Pancreas (tissue), 10 donors: ENCODE data around the gene SND1. TPM values are rescaled to one million over a fixed set of nuclear protein-coding genes. Genes with fewer than 3 reads are reported as not detected.
A peak's percentile ranks its signal among the peaks of the same experiment; 100 is the strongest.

Source experiments
- ATAC-seq, 4 donors: fragments of 200-7000 bp; cut with Tn5 transposase; one replicate each; pipeline versions ENCODE4 v1.8.0 to v1.9.1; 2020; ENCODE audit warnings: mild to moderate bottlenecking in 4 of 4, moderate library complexity in 4 of 4
- DNase-seq, 6 donors: peaks; one replicate each; pipeline ENCODE4 v3.0.0-alpha.2; 2020
- FAIRE-seq: peaks from 2 replicates; lab custom pipeline; 2012; peaks lifted over from hg19 to GRCh38; lab: Jason Lieb, UNC
- H3K27ac ChIP-seq, 4 donors: fragments of 200-600 bp; sonication (generic); 1 replicate in 3 of 4; 2 replicates in 1 of 4; pipeline versions ENCODE4 v1.5.0 to v1.8.0; 2020
- H3K27me3 ChIP-seq, 4 donors: fragments of 200-600 bp; one replicate each; pipeline ENCODE4 v1.8.0; 2021
- H3K36me3 ChIP-seq, 3 donors: fragments of 200-600 bp; sonication (generic) in 1 of 3; one replicate each; pipeline versions ENCODE4 v1.5.0 to v1.8.0; 2020 to 2021
- H3K4me1 ChIP-seq, 3 donors: fragments of 200-600 bp; one replicate each; pipeline ENCODE4 v1.8.0; 2021
- H3K4me3 ChIP-seq, 4 donors: fragments of 200-600 bp; sonication (generic) in 2 of 4; one replicate each; pipeline versions ENCODE4 v1.5.0 to v1.8.0; 2020 to 2021
- H3K9me3 ChIP-seq, 4 donors: fragments of 200-600 bp; one replicate each; pipeline ENCODE4 v1.8.0; 2021
- WGBS, 2 donors: extraction: QIAGEN DNeasy Blood & Tissue Kit; methylation state at CpG; one replicate each; pipeline ENCODE4 v1.1.7; 2013; 5-methylcytosine and 5-hydroxymethylcytosine counted together
- intact Hi-C, 3 donors: fragments of 100-400 bp; cut with DNase I; formaldehyde crosslinking; loops; one replicate each; pipeline versions ENCODE4 v1.11.1 to v1.14.2; 2022
- polyA plus RNA-seq, 2 donors: library from polyadenylated mRNA; stranded (reverse); fragments of 200-250 nt; gene quantifications; one replicate each; pipeline ENCODE4 v1.2.3, GENCODE V29; 2013
- total RNA-seq, 6 donors: library from RNA; stranded (reverse); fragmentation: NEBNext Ultra II Directional in 4 of 6; extraction: Animal tissue kit (Norgen Biotek cat#: 25700) in 4 of 6; gene quantifications; one replicate each; pipeline versions ENCODE4 v1.2.1 to v1.2.4, GENCODE V29; 2021 to 2023
- TF ChIP-seq, protein P1 (sequence below), 4 donors: fragments of 200-600 bp; sonication (generic) in 3 of 4; IDR thresholded peaks; one replicate each; pipeline versions ENCODE4 v1.5.0 to v1.8.0; 2021; ENCODE audit warnings: antibody characterized with exemption in 4 of 4
- donor health status: healthy with polysubstance abuse.
- donor health status: DM: no; HTN: no; CAD: no; lungs with moderate emphysema.
- donor health status: DM: no; HTN: no; CAD: no.
- donor health status: control.
- donor health status: control.
- donor health status: Bipolar disorder and iron deficiency.
- donor health status: DM: yes; HTN: yes; CAD: no.
- donor health status: DM: no; HTN: no; CAD: no.
- donor health status: DM: no; HTN: no; CAD: no.
- donor health status: DM: yes; HTN: yes; CAD: no.

SND1 gene
- total and polyA plus RNA-seq, 8 donors, result 84.1 to 308 (median 225) TPM

DNA sequence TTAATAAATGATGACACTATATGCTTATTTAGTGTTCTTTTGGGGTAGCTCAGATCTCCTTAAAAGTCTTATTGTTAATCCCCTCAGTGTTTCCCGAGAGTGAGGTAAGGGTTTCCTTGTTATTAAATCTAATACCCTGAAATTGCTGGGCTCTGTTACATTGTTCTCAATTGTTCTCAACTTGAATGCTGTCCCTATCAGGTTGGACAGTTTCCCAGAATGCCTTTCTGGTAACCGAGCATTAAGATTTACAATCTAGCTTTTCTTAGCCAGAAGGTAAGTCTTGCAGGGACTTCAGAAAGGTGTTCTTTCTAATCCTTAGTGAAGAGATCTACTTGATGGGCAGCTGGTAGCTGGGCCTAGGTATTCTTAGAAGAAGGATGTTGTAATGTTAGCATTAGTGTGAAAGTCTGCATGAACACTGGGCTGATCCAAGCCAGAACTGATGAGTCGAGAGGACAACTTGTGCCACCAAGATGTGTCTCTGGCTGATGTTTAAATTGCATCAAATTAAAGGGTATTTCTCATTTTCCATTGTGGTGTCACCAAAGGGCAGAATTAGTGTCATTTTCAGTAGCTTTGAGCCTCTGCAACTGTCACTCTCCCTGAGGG, 89.9 kb downstream of the SND1 start:
- Histone ChIP-seq H3K27me3 (no peaks in the 10 kb centered on the region), H3K4me3 (no peak overlapping the region), H3K9me3 (no peaks in the 10 kb centered on the region), H3K36me3 (no peaks in the 10 kb centered on the region), H3K27ac (no peak overlapping the region), H3K4me1 (no peaks in the 10 kb centered on the region)
- FAIRE-seq, result no peak
- no peak for DNase-seq
- WGBS, 2 donors, result 34 to 42% methylated on average over 3 of the region's 3 CpGs
- TF ChIP-seq, protein P1, sequence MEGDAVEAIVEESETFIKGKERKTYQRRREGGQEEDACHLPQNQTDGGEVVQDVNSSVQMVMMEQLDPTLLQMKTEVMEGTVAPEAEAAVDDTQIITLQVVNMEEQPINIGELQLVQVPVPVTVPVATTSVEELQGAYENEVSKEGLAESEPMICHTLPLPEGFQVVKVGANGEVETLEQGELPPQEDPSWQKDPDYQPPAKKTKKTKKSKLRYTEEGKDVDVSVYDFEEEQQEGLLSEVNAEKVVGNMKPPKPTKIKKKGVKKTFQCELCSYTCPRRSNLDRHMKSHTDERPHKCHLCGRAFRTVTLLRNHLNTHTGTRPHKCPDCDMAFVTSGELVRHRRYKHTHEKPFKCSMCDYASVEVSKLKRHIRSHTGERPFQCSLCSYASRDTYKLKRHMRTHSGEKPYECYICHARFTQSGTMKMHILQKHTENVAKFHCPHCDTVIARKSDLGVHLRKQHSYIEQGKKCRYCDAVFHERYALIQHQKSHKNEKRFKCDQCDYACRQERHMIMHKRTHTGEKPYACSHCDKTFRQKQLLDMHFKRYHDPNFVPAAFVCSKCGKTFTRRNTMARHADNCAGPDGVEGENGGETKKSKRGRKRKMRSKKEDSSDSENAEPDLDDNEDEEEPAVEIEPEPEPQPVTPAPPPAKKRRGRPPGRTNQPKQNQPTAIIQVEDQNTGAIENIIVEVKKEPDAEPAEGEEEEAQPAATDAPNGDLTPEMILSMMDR (IDR thresholded peaks at IDR 0.05), result no peak
- intact Hi-C loops, result no loop called here
- ATAC-seq, result peak in 1 of 4 donors; percentile 65

DNA sequence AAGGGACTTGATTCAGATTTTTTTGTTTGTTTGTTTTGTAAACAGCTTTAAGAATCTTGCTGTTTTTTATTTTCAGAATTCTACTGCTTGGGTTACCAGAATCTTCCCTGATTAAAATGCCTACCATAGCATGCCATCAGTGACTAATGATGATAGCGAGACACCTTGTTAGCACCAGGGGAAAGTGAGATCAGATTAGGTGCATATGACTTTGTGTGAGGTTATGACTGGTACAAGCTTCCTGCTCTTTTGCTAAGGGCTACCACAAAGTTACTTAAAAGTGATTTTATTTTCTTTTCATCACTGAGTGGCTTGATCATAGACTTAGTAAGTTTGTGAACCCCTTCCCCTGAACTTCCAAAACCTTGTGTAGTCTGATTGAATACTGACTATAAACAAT, 93.5 kb downstream of the SND1 start:
- TF ChIP-seq, protein P1 (IDR thresholded peaks at IDR 0.05), result no peak
- no peak for FAIRE-seq
- intact Hi-C loops, result no loop called here
- Histone ChIP-seq H3K4me1 (no peaks in the 10 kb centered on the region), H3K9me3 (no peaks in the 10 kb centered on the region), H3K27ac (no peak overlapping the region), H3K36me3 (no peaks in the 10 kb centered on the region), H3K27me3 (no peaks in the 10 kb centered on the region), H3K4me3 (no peak overlapping the region)
- no peak for DNase-seq
- ATAC-seq, result no peak
- WGBS, 2 donors, result 92 to 96% methylated on average over 1 of the region's 1 CpG

GRCh38 chr7:127751062-127751461, 99.1 kb downstream of the SND1 start:
- FAIRE-seq (no peak), ATAC-seq (peak in 1 of 4 donors; percentile 18), DNase-seq (no peak)
- 93 to 97% methylated on average over 4 of the region's 4 CpGs for WGBS, 2 donors
- Histone ChIP-seq H3K4me1 (peaks cover 0 to 7% (median 6%) of the 10 kb centered on the region in 3 donors), H3K9me3 (no peaks in the 10 kb centered on the region), H3K27me3 (no peaks in the 10 kb centered on the region), H3K4me3 (no peak overlapping the region), H3K36me3 (no peaks in the 10 kb centered on the region), H3K27ac (no peak overlapping the region)
- TF ChIP-seq, protein P1 (IDR thresholded peaks at IDR 0.05), result no peak
- intact Hi-C loops, result no loop called here

- intact Hi-C loops, result no loop called here
- Histone ChIP-seq H3K4me3 (no peak overlapping the region), H3K27me3 (no peaks in the 10 kb centered on the region), H3K9me3 (no peaks in the 10 kb centered on the region), H3K36me3 (no peaks in the 10 kb centered on the region), H3K4me1 (peaks cover 0 to 7% (median 6%) of the 10 kb centered on the region in 3 donors), H3K27ac (no peak overlapping the region)
- TF ChIP-seq, protein P1 (IDR thresholded peaks at IDR 0.05), result no peak
- 84 to 90% methylated on average over 12 of the region's 12 CpGs for WGBS, 2 donors
- ATAC-seq, result peak in 3 of 4 donors; percentile 36 to 61 (median 45)
- no peak for FAIRE-seq
- DNase-seq, result peak in 3 of 6 donors; percentile 12 to 53 (median 49)
These were observed 99.8 kb downstream of the SND1 start for GRCh38 chr7:127751490-127752448.
